Measurements from ENCODE around the gene NCOA3.
A peak's percentile ranks its signal among the peaks of the same experiment; 100 is the strongest.
"Not testable (repeated sequence)": the region's sequence is repeated elsewhere in the genome, so short reads cannot be mapped to it uniquely, and the experiment has no call there.

NCOA3 gene

GRCh38 chr20:47576516-47577033, 74.9 kb downstream of the NCOA3 start:
- peak; percentile 38 for DNase-seq (ENCODE audit: low read depth)
- no peak overlapping the region for H3K4me3 ChIP-seq (ENCODE audit: low read depth, low read length)
- no peak for TF ChIP-seq CTCF (IDR thresholded peaks at IDR 0.05; ENCODE audit: control insufficient read depth, extremely low read depth, insufficient read depth)

- DNase-seq (ENCODE audit: low read depth) = no peak
- TF ChIP-seq CTCF (IDR thresholded peaks at IDR 0.05; ENCODE audit: control insufficient read depth, extremely low read depth, insufficient read depth) = no peak
- H3K4me3 ChIP-seq (ENCODE audit: low read depth, low read length) = no peak overlapping the region
These were observed 75.6 kb downstream of the NCOA3 start for GRCh38 chr20:47577314-47577713.

- no peak for DNase-seq (ENCODE audit: low read depth)
- no peak for TF ChIP-seq CTCF (IDR thresholded peaks at IDR 0.05; ENCODE audit: control insufficient read depth, extremely low read depth, insufficient read depth)
- no peak overlapping the region for H3K4me3 ChIP-seq (ENCODE audit: low read depth, low read length)
These were observed 76.9 kb downstream of the NCOA3 start for GRCh38 chr20:47578543-47578942.

GRCh38 chr20:47580686-47581085, 79.0 kb downstream of the NCOA3 start:
- H3K4me3 ChIP-seq (ENCODE audit: low read depth, low read length); DNase-seq (ENCODE audit: low read depth): not testable (repeated sequence)

GRCh38 chr20:47581090-47581489, 79.4 kb downstream of the NCOA3 start:
- DNase-seq (ENCODE audit: low read depth) = no peak
- no peak for TF ChIP-seq CTCF (IDR thresholded peaks at IDR 0.05; ENCODE audit: control insufficient read depth, extremely low read depth, insufficient read depth)
- no peak overlapping the region for H3K4me3 ChIP-seq (ENCODE audit: low read depth, low read length)

- no peak for TF ChIP-seq CTCF (IDR thresholded peaks at IDR 0.05; ENCODE audit: control insufficient read depth, extremely low read depth, insufficient read depth)
- H3K4me3 ChIP-seq (ENCODE audit: low read depth, low read length) = no peak overlapping the region
- no peak for DNase-seq (ENCODE audit: low read depth)
These were observed 81.9 kb downstream of the NCOA3 start for GRCh38 chr20:47583551-47583950.

GRCh38 chr20:47585087-47585747, 83.5 kb downstream of the NCOA3 start:
- DNase-seq (ENCODE audit: low read depth) = no peak
- H3K4me3 ChIP-seq (ENCODE audit: low read depth, low read length) = no peak overlapping the region
- no peak for TF ChIP-seq CTCF (IDR thresholded peaks at IDR 0.05; ENCODE audit: control insufficient read depth, extremely low read depth, insufficient read depth)
